ENCODE results near the gene FXN.

DNA sequence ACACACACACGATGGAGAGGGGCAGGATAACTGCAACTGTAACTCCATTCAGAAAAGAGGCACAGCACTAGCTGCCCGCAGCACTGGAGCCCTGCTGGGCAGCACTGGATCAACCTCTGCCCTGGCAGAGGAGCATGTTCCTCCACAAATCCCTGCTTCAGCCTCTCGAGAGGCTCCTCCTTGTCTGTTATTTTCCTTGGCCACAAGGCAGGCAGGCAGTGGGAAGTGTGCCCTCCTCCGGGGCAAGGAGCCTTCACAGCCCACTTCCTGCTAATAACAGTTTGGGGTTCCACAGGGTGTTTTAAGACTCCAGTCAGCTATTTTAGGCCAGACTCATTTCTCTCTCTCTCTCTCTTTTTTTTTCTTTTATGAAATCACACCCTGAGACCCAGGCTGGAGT lies 11.8 kb downstream of the FXN start:
- TF ChIP-seq GATA2 (IDR thresholded peaks at IDR 0.05; ENCODE audit: low read depth, low read length) (no peak), GATA3 (IDR thresholded peaks at IDR 0.05; ENCODE audit: low read depth, low read length) (no peak)
